Testis (tissue), 3 donors: ENCODE measurements around the gene S1PR2. TPM values are rescaled to one million over a fixed set of nuclear protein-coding genes. Genes with fewer than 3 reads are reported as not detected.
A peak's percentile ranks its signal among the peaks of the same experiment; 100 is the strongest.

ENCODE experiments used
- DNase-seq: peaks from one replicate; pipeline ENCODE4 v3.0.0-alpha.2; 2019
- H3K27ac ChIP-seq, 2 donors: fragments of 200-600 bp; sonication (generic); one replicate each; pipeline ENCODE4 v1.5.1; 2019
- H3K27me3 ChIP-seq: fragments of 200-600 bp; sonication (generic); one replicate; pipeline ENCODE4 v1.5.1; 2019
- H3K36me3 ChIP-seq: fragments of 200-600 bp; sonication (generic); one replicate; pipeline ENCODE4 v1.5.1; 2017; ENCODE audit warnings: low read depth; ENCODE audit errors: missing control alignments
- H3K4me1 ChIP-seq: fragments of 200-600 bp; sonication (generic); one replicate; pipeline ENCODE4 v1.5.1; 2019
- H3K4me3 ChIP-seq, 2 donors: fragments of 200-600 bp; sonication (generic); one replicate each; pipeline ENCODE4 v1.5.1; 2017 to 2019
- H3K9me3 ChIP-seq: fragments of 200-600 bp; sonication (generic); one replicate; pipeline ENCODE4 v1.5.1; 2017
- POLR2A ChIP-seq: fragments of 450-650 bp; IDR thresholded peaks from one replicate; pipeline ENCODE4 v1.6.1; 2017; ENCODE audit warnings: antibody characterized with exemption, mild to moderate bottlenecking, moderate library complexity
- WGBS, 2 donors: methylation state at CpG; one replicate each; pipeline ENCODE4 v1.1.5; 2018; 5-methylcytosine and 5-hydroxymethylcytosine counted together
- intact Hi-C: fragments of 100-400 bp; cut with DNase I; formaldehyde crosslinking; loops from one replicate; pipeline ENCODE4 v1.15.1; 2023; ENCODE audit warnings: low total_unique reads
- polyA plus RNA-seq: library from polyadenylated mRNA; stranded (reverse); fragments of 350-450 nt; fragmentation: Illumina TruSeq; extraction: RNeasy Lipid Tissue Mini Kit (QIAGEN cat#74804); gene quantifications from one replicate; pipeline ENCODE4 v1.2.3, GENCODE V29; 2014; ENCODE audit warnings: low read depth, low replicate concordance; ENCODE audit not compliant: insufficient read depth
- total RNA-seq, 2 donors: library from RNA; depleted of rRNA; stranded (reverse); fragments of >200 nt; gene quantifications; one replicate each; pipeline ENCODE4 v1.2.3, GENCODE V29; 2016
- TF ChIP-seq, protein P1 (sequence below), 3 experiments: fragments of 450-650 bp in 2 of 3; fragments of 200-600 bp in 1 of 3; sonication (generic) in 1 of 3; IDR thresholded peaks; one replicate each; pipeline ENCODE4 v1.5.1; 2016 to 2019; ENCODE audit warnings: antibody characterized with exemption in 3 of 3, mild to moderate bottlenecking in 2 of 3, moderate library complexity in 1 of 3

The S1PR2 gene
- total and polyA plus RNA-seq, 3 donors from 2014 or later: 8.7 to 13.7 (median 11.9) TPM

DNA sequence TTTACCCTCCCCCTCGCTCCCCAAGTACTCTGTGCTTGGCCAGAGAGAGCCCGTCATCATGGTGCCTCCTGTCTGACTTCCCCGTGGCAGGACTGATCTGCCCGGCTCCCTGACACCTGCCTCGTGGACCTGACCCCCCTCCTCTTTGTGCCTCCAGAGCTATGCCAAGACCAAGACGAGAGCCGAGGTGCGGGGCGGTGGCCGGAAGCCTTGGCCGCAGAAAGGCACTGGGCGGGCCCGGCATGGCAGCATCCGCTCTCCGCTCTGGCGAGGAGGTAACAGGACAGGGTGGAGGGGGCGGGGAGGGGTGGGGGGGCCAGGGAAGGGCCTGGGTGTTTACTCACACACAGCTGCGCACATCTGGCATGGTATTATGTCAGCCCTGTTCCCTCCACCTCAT lies 25.4 kb upstream of the S1PR2 start:
- TF ChIP-seq POLR2A: no peak
- TF ChIP-seq, protein P1, sequence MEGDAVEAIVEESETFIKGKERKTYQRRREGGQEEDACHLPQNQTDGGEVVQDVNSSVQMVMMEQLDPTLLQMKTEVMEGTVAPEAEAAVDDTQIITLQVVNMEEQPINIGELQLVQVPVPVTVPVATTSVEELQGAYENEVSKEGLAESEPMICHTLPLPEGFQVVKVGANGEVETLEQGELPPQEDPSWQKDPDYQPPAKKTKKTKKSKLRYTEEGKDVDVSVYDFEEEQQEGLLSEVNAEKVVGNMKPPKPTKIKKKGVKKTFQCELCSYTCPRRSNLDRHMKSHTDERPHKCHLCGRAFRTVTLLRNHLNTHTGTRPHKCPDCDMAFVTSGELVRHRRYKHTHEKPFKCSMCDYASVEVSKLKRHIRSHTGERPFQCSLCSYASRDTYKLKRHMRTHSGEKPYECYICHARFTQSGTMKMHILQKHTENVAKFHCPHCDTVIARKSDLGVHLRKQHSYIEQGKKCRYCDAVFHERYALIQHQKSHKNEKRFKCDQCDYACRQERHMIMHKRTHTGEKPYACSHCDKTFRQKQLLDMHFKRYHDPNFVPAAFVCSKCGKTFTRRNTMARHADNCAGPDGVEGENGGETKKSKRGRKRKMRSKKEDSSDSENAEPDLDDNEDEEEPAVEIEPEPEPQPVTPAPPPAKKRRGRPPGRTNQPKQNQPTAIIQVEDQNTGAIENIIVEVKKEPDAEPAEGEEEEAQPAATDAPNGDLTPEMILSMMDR (IDR thresholded peaks at IDR 0.05): no peak
- intact Hi-C loops: loop anchor here (5.0 kb wide), 1 partner anchor 136 kb away; no protein-coding TSS in a partner anchor
- Histone ChIP-seq H3K27me3 (no peaks in the 10 kb centered on the region), H3K27ac (no peak overlapping the region), H3K4me1 (peaks cover 7% of the 10 kb centered on the region), H3K36me3 (no peaks in the 10 kb centered on the region), H3K9me3 (no peaks in the 10 kb centered on the region), H3K4me3 (no peak overlapping the region)
- no peak for DNase-seq
- WGBS, 2 donors: 88 to 92% methylated on average over 12 to 18 of the region's 18 CpGs

DNA sequence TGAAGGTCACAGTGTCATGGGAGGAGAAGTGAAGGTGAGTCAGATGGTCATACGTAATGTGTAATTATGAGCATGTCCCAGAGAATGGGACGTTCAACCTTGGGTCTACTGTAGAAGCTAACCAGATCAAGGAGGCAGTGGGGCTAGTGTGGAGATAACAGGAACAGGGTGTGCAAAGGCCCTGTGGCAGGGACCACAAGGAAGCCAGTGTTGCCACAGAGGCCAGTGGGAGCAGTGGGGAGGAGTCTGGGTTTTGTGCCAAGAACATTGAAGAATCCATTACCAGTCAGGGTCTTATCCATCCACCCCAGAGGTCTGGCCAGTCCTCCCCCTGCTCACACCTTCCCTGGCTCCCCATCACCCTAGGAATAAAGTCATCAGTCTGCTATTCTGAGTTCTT lies 24.2 kb upstream of the S1PR2 start:
- TF ChIP-seq, protein P1 (IDR thresholded peaks at IDR 0.05): no peak
- TF ChIP-seq POLR2A: no peak
- Histone ChIP-seq H3K27ac (no peak overlapping the region), H3K27me3 (no peaks in the 10 kb centered on the region), H3K9me3 (no peaks in the 10 kb centered on the region), H3K4me1 (peaks cover 11% of the 10 kb centered on the region), H3K36me3 (no peaks in the 10 kb centered on the region), H3K4me3 (no peak overlapping the region)
- no peak for DNase-seq
- intact Hi-C loops: loop anchor here (5.0 kb wide), 1 partner anchor 137 kb away; no protein-coding TSS in a partner anchor
- 87 to 90% methylated on average over 2 of the region's 2 CpGs for WGBS, 2 donors

DNA sequence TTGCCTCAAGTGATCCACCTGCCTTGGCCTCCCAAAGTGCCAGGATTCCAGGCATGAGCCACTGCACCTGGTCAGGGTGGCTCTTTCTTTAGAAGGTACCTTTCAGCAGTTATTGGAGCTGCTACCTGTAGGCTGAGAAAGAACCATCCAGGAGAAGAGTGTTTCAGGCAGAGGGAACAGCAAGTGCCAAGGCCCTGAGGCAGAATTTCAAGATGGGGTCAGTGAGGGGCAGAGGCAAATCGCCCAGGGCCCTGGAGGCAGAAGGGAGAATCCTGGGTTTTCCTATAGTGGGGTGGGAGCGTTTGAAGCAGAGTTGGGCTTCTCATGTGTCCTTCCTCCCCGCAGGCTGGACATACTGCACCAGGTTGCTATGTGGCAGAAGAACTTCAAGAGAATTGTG lies 23.1 kb upstream of the S1PR2 start:
- no peaks in the 10 kb centered on the region for H3K9me3 ChIP-seq
- H3K27me3 ChIP-seq: no peaks in the 10 kb centered on the region
- no peaks in the 10 kb centered on the region for H3K36me3 ChIP-seq
- no peak overlapping the region for H3K4me3 ChIP-seq
- intact Hi-C loops: no loop called here
- H3K4me1 ChIP-seq: peaks cover 11% of the 10 kb centered on the region
- 95 to 97% methylated on average over 3 of the region's 3 CpGs for WGBS, 2 donors
- no peak overlapping the region for H3K27ac ChIP-seq
- no peak for DNase-seq
- TF ChIP-seq, protein P1 (IDR thresholded peaks at IDR 0.05): no peak
- TF ChIP-seq POLR2A: no peak

DNA sequence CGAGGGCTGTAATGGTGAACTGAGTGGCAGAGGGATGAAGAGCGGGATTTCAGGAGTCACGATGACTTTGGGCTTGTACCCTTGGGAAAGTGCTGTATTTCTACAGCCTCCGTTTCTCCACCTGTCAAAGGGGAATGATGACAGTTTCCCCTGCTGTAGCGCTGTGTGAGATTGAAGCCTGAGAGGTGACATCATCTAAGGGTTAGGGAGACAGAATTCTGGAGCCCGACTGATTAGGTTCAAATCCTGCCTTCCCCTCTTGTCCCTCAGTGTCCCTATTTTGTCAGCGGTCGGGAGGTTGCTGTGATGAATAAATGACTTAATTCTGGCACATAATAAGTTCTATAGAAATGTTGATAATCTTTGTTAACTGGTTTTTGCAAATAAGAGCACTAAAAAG lies 21.6 kb upstream of the S1PR2 start:
- Histone ChIP-seq H3K4me1 (peaks cover 11% of the 10 kb centered on the region), H3K4me3 (peak overlapping the region; percentile 93 to 96), H3K9me3 (no peaks in the 10 kb centered on the region), H3K27me3 (no peaks in the 10 kb centered on the region), H3K36me3 (no peaks in the 10 kb centered on the region), H3K27ac (peak overlapping the region in 1 of 2 donors; percentile 80)
- no peak for TF ChIP-seq POLR2A
- TF ChIP-seq, protein P1 (IDR thresholded peaks at IDR 0.05): no peak
- DNase-seq: no peak
- intact Hi-C loops: no loop called here
- 13 to 26% methylated on average over 8 of the region's 8 CpGs for WGBS, 2 donors
